Fibroblast of skin of left quadriceps (primary cell): ENCODE results near the gene SSX4.
"Not testable (repeated sequence)": the region's sequence is repeated elsewhere in the genome, so short reads cannot be mapped to it uniquely, and the experiment has no call there.

Source experiments
- DNase-seq, 2 experiments: peaks; one replicate each; pipeline ENCODE4 v3.0.0-alpha.2; 2013; ENCODE audit warnings: low read depth in 2 of 2

The SSX4 gene

GRCh38 chrX:48383239-48383638 lies at the start of gene SSX4:
TSS of gene SSX4 (plus strand) at chrX:48383539. CDS start at chrX:48384054, 515 bp downstream.
- not testable (repeated sequence) for DNase-seq

- not testable (repeated sequence) for DNase-seq
Measured at GRCh38 chrX:48346059-48346458, 37.3 kb upstream of the SSX4 start.

GRCh38 chrX:48356315-48357094 lies 26.8 kb upstream of the SSX4 start, which contains the start of gene SSX3:
TSS of gene SSX3 (minus strand) at chrX:48356703. CDS start at chrX:48355249, 1,454 bp downstream.
- not testable (repeated sequence) for DNase-seq

- DNase-seq, result no peak
Measured at GRCh38 chrX:48357681-48358080, 25.7 kb upstream of the SSX4 start.

- DNase-seq, result not testable (repeated sequence)
Measured at GRCh38 chrX:48359281-48359680, 24.1 kb upstream of the SSX4 start.

GRCh38 chrX:48367717-48368408 lies 15.5 kb upstream of the SSX4 start:
- not testable (repeated sequence) for DNase-seq

- DNase-seq, result not testable (repeated sequence)
Measured at GRCh38 chrX:48370408-48370807, 12.9 kb upstream of the SSX4 start.

- not testable (repeated sequence) for DNase-seq
Measured at GRCh38 chrX:48396931-48397330, 13.6 kb downstream of the SSX4 start.

- DNase-seq, result not testable (repeated sequence)
Measured at GRCh38 chrX:48397825-48398224, 14.5 kb downstream of the SSX4 start.

GRCh38 chrX:48411860-48412259 lies 28.5 kb downstream of the SSX4 start, which contains the start of gene SSX4B:
TSS of gene SSX4B (minus strand) at chrX:48411960. CDS start at chrX:48411372, 588 bp downstream.
- DNase-seq, result not testable (repeated sequence)

- not testable (repeated sequence) for DNase-seq
Measured at GRCh38 chrX:48427027-48427716, 43.8 kb downstream of the SSX4 start.

- not testable (repeated sequence) for DNase-seq
Measured at GRCh38 chrX:48429606-48430005, 46.3 kb downstream of the SSX4 start.

GRCh38 chrX:48430166-48430565 lies 46.8 kb downstream of the SSX4 start:
- not testable (repeated sequence) for DNase-seq

GRCh38 chrX:48433713-48434112 lies 50.4 kb downstream of the SSX4 start:
- not testable (repeated sequence) for DNase-seq
